Measurements from ENCODE around the gene OR56A5. TPM values are rescaled to one million over a fixed set of nuclear protein-coding genes. Genes with fewer than 3 reads are reported as not detected.

OR56A5 gene
- total RNA-seq, 1 experiment from 2014 or later, result not detected

DNA sequence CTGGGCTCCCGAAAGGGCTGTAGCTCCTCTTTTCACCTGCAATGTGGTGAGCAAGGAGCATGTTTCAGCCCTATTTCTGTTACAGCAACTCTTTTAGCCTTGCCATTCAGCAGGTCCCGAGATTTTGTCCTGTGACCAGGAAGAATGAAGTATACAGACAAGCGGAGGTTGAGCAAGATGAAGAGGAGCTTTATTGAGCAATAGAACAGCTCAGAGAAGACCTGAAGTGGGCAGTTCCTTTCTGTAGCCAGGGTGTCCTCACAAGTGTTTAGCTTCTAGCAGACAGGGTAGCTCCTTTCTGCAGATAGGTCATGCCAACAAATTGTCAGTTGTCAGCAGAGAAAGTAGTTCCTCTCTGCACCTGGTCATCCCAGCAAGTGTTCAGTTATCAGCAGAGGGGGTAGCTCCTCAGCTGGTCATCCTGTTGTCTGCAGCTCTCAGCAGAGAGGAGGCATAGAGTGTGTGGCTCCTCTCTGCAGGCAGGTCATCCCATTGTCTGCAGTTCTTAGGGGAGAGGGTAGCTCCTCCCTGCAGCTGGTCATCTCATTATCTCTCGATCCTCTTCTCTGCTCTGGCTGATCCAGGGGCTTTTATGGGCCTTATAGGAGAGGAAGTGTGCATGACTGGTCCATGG lies 43.9 kb upstream of the OR56A5 start:
- WGBS (ENCODE audit: extremely low coverage, insufficient read length, low lambda C conversion rate), result no CpG with 5 or more reads among the region's 4 CpGs
- Mint-ChIP-seq H3K4me1 (peaks cover 3 to 4% of the 10 kb centered on the region in 2 experiments; a peak in 1 of 4 replicates), H3K27ac (no peak overlapping the region), H3K27me3 (ENCODE audit: low read depth) (peaks cover 8% of the 10 kb centered on the region; the same call in 1 of the 2 replicates), H3K9me3 (0 out of 5 replicates have a peak, but pooled peaks cover 0 to 2% of the 10 kb centered on the region in 2 experiments), H3K36me3 (ENCODE audit: insufficient read depth in 1 of 3, low read depth in 3 of 3) (no peaks in the 10 kb centered on the region), H3K4me3 (no peak overlapping the region)
- no peak overlapping the region for H3K9ac ChIP-seq (ENCODE audit: extremely low read depth, insufficient read length, low read length)
- H3K23ac ChIP-seq (ENCODE audit: insufficient read length, low read depth, low read length), result no peak overlapping the region
- H4K8ac ChIP-seq (replicated peaks; ENCODE audit: insufficient read length, low read depth, low read length), result no peak overlapping the region
- H3K9me3 ChIP-seq (ENCODE audit: control insufficient read depth, low read depth, low read length), result no peaks in the 10 kb centered on the region
- H3K4me1 ChIP-seq (ENCODE audit: insufficient read depth, low read length), result no peaks in the 10 kb centered on the region
- H4K20me1 ChIP-seq (ENCODE audit: control insufficient read depth, insufficient read depth, insufficient read length), result no peaks in the 10 kb centered on the region
- H2AFZ ChIP-seq (ENCODE audit: low read length), result no peak overlapping the region
- no peak overlapping the region for H2BK15ac ChIP-seq (ENCODE audit: low read depth, low read length)
- no peak overlapping the region for H3K14ac ChIP-seq (ENCODE audit: insufficient read depth, low read length)
- no peak overlapping the region for H4K91ac ChIP-seq (ENCODE audit: insufficient read length, low read depth, low read length)
- TF ChIP-seq, protein P1, sequence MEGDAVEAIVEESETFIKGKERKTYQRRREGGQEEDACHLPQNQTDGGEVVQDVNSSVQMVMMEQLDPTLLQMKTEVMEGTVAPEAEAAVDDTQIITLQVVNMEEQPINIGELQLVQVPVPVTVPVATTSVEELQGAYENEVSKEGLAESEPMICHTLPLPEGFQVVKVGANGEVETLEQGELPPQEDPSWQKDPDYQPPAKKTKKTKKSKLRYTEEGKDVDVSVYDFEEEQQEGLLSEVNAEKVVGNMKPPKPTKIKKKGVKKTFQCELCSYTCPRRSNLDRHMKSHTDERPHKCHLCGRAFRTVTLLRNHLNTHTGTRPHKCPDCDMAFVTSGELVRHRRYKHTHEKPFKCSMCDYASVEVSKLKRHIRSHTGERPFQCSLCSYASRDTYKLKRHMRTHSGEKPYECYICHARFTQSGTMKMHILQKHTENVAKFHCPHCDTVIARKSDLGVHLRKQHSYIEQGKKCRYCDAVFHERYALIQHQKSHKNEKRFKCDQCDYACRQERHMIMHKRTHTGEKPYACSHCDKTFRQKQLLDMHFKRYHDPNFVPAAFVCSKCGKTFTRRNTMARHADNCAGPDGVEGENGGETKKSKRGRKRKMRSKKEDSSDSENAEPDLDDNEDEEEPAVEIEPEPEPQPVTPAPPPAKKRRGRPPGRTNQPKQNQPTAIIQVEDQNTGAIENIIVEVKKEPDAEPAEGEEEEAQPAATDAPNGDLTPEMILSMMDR (conservative IDR thresholded peaks at IDR 0.05), result no peak
- no peak overlapping the region for H3K4me2 ChIP-seq (ENCODE audit: insufficient read depth, insufficient read length, low read length)
- H2BK5ac ChIP-seq (ENCODE audit: insufficient read length, low read length), result no peak overlapping the region
- H3K23me2 ChIP-seq (ENCODE audit: insufficient read length, low read depth, low read length, poor library complexity, severe bottlenecking), result no peaks in the 10 kb centered on the region
- H3K4ac ChIP-seq (ENCODE audit: low read depth, low read length), result no peak overlapping the region; the same call in 1 of the 2 replicates
- no peak overlapping the region for H3K18ac ChIP-seq (ENCODE audit: insufficient read length, low read depth, low read length)
- H3K27ac ChIP-seq (ENCODE audit: insufficient read length, low read depth, low read length), result no peak overlapping the region
- H3K56ac ChIP-seq (ENCODE audit: insufficient read length, low read depth, low read length), result no peak overlapping the region
- DNase-seq, result no peak
- no peak overlapping the region for H3T11ph ChIP-seq (ENCODE audit: low read length)
- no peak overlapping the region for H2BK12ac ChIP-seq (ENCODE audit: insufficient read length, low read depth, low read length)
- no peaks in the 10 kb centered on the region for H3K79me2 ChIP-seq (ENCODE audit: insufficient read depth, low read length)
- no peak overlapping the region for H2BK120ac ChIP-seq (ENCODE audit: low read depth, low read length, poor library complexity, severe bottlenecking)
- H3K79me1 ChIP-seq (ENCODE audit: insufficient read depth, low read depth, low read length, poor library complexity, severe bottlenecking), result no peaks in the 10 kb centered on the region
- H3K27me3 ChIP-seq (ENCODE audit: insufficient read depth, low read length), result no peaks in the 10 kb centered on the region
- H2BK20ac ChIP-seq (ENCODE audit: low read depth, low read length, poor library complexity, severe bottlenecking), result no peak overlapping the region
- no peak overlapping the region for H2AK5ac ChIP-seq (ENCODE audit: insufficient read length, low read length)
- no peak overlapping the region for H4K5ac ChIP-seq (ENCODE audit: insufficient read length, low read depth, low read length)

Data from H9 (cell line).